ENCODE results near the gene PCDH9.

PCDH9 gene

GRCh38 chr13:66977161-66977560, 253.0 kb downstream of the PCDH9 start:
- DNase-seq (ENCODE audit: low spot score), result no peak

GRCh38 chr13:66974889-66975288, 255.2 kb downstream of the PCDH9 start:
- DNase-seq (ENCODE audit: low spot score), result no peak
- TF ChIP-seq, protein P1, sequence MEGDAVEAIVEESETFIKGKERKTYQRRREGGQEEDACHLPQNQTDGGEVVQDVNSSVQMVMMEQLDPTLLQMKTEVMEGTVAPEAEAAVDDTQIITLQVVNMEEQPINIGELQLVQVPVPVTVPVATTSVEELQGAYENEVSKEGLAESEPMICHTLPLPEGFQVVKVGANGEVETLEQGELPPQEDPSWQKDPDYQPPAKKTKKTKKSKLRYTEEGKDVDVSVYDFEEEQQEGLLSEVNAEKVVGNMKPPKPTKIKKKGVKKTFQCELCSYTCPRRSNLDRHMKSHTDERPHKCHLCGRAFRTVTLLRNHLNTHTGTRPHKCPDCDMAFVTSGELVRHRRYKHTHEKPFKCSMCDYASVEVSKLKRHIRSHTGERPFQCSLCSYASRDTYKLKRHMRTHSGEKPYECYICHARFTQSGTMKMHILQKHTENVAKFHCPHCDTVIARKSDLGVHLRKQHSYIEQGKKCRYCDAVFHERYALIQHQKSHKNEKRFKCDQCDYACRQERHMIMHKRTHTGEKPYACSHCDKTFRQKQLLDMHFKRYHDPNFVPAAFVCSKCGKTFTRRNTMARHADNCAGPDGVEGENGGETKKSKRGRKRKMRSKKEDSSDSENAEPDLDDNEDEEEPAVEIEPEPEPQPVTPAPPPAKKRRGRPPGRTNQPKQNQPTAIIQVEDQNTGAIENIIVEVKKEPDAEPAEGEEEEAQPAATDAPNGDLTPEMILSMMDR (IDR thresholded peaks at IDR 0.05; ENCODE audit: extremely low read depth, missing control alignments), result no peak

More at GRCh38 chr13:66977161-66977560, 253.0 kb downstream of the PCDH9 start:
- TF ChIP-seq, protein P1 (IDR thresholded peaks at IDR 0.05; ENCODE audit: extremely low read depth, missing control alignments), result no peak

- TF ChIP-seq, protein P1 (IDR thresholded peaks at IDR 0.05; ENCODE audit: extremely low read depth, missing control alignments), result no peak
- DNase-seq (ENCODE audit: low spot score), result no peak
Measured at GRCh38 chr13:66974174-66974573, 256.0 kb downstream of the PCDH9 start.

GRCh38 chr13:66972659-66973058, 257.5 kb downstream of the PCDH9 start:
- no peak for DNase-seq (ENCODE audit: low spot score)
- TF ChIP-seq, protein P1 (IDR thresholded peaks at IDR 0.05; ENCODE audit: extremely low read depth, missing control alignments), result no peak

- DNase-seq (ENCODE audit: low spot score), result no peak
- TF ChIP-seq, protein P1 (IDR thresholded peaks at IDR 0.05; ENCODE audit: extremely low read depth, missing control alignments), result no peak
Measured at GRCh38 chr13:66971004-66971403, 259.1 kb downstream of the PCDH9 start.

GRCh38 chr13:66969291-66969690, 260.8 kb downstream of the PCDH9 start:
- DNase-seq (ENCODE audit: low spot score), result no peak
- TF ChIP-seq, protein P1 (IDR thresholded peaks at IDR 0.05; ENCODE audit: extremely low read depth, missing control alignments), result no peak

- TF ChIP-seq, protein P1 (IDR thresholded peaks at IDR 0.05; ENCODE audit: extremely low read depth, missing control alignments), result no peak
- DNase-seq (ENCODE audit: low spot score), result no peak
Measured at GRCh38 chr13:66967811-66968597, 262.1 kb downstream of the PCDH9 start.

Measured in GM20000 (cell line).